GM18870 (cell line): Measurements from ENCODE around the gene NUTF2.
"Not testable (repeated sequence)": the region's sequence is repeated elsewhere in the genome, so short reads cannot be mapped to it uniquely, and the experiment has no call there.

ENCODE experiments used
- ATAC-seq: cut with Tn5 transposase; IDR thresholded peaks from one replicate; pipeline ENCODE4 v1.9.1; 2021; ENCODE audit warnings: moderate library complexity; ENCODE audit not compliant: unreplicated experiment

The NUTF2 gene

DNA sequence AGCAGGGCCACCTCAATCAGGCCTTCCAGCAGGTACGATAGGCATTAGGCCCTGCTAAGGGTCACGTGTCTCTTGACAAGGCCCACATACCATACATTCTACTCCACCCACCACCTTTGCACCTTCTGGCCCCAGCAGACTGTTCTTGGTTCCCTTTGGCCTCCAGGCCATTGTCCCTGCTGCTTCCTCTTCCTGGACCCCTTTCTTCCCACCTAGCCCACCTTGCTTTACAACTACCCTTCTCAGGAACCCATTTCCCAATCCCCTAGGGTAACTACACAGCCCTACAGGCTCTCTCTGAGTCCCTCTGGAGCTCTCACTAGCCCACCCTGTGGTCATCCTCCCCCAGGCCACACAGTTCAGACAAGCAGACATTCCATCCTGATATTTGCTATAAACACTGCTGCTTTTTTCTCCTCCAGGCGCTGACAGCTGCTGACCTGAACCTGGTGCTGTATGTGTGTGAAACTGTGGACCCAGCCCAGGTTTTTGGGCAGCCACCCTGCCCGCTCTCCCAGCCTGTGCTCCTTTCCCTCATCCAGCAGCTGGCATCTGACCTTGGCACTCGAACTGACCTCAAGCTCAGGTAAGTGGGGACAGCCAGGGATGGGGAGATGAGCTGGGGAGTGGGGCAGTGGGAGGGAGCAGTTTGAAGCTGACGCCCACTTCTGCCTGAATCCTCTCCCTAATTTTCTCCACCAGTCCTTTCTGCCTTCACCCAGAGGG is 36.6 kb downstream of the NUTF2 start:
- ATAC-seq, result no peak

DNA sequence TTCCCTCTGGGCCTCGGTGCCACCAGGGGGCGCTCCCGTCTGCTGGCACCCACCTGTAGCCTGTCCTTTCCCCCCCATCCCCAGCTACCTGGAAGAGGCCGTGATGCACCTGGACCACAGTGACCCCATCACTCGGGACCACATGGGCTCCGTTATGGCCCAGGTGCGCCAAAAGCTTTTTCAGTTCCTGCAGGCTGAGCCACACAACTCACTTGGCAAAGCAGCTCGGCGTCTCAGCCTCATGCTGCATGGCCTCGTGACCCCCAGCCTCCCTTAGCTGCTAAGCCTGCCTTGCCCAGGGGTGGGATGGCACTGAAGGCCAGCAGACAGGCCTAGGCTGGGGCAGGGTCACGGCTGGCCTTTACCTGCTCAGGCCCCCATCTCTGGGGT is 37.1 kb downstream of the NUTF2 start:
- no peak for ATAC-seq

DNA sequence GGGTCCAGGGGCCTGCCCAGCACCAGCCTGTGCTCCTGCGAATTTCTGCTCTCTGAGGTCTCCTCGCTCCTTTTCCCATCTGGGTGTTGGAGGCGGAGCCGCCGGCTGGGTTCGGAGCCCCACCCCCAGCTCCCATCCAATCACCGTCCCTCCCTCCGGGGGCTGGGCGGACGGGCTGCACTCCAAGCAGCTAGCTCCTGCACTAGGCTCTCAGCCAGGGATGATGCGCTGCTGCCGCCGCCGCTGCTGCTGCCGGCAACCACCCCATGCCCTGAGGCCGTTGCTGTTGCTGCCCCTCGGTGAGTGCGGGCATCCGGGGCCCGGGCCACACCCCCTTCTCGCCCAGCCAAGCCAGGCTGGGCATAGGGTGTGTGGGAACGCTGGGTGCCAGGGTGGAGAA is 38.0 kb downstream of the NUTF2 start, which contains the start of gene NRN1L:
Gene NRN1L, plus strand, starts transcription at position 202 of the 400 bp plus-strand sequence. Its CDS starts 19 bp downstream, at position 221.
- ATAC-seq, result no peak

DNA sequence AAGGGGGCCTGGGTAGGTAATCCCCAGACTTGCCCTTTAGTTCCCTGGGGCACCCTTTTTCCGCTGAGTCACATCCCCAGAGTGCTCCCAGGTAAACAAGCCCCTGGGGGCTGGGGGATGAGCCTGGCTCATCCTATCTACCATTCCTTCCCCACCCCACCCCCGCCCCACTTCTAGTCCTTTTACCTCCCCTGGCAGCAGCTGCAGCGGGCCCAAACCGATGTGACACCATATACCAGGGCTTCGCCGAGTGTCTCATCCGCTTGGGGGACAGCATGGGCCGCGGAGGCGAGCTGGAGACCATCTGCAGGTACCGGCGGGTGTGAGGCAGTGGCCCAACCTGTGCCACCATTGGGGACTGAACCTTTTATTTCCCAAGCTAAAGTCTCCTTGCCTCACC is 38.8 kb downstream of the NUTF2 start:
- no peak for ATAC-seq

DNA sequence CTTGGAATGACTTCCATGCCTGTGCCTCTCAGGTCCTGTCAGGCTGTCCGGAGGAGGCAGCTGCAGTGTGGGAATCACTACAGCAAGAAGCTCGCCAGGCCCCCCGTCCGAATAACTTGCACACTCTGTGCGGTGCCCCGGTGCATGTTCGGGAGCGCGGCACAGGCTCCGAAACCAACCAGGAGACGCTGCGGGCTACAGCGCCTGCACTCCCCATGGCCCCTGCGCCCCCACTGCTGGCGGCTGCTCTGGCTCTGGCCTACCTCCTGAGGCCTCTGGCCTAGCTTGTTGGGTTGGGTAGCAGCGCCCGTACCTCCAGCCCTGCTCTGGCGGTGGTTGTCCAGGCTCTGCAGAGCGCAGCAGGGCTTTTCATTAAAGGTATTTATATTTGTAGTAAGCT is 39.2 kb downstream of the NUTF2 start:
- no peak for ATAC-seq

DNA sequence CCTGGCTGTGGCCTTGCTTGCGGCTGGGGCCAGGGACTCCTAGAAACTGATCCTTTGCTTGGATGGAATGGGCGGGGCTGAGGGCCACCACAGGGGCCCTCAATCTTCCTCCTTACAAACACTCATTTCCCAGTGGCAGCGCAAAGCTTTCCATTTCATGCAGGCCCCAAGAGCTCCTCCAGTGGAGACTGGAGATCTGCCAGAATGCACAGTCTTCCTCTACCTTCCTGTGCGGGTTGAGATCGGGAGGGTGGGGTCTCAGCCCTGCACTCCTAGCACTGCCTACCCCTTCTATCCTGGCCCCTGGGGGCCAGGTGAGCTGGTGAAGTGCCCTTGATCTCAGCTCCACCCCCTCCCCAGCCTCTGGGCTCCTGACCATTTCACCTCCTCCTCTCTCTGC is 39.7 kb downstream of the NUTF2 start:
- no peak for ATAC-seq

DNA sequence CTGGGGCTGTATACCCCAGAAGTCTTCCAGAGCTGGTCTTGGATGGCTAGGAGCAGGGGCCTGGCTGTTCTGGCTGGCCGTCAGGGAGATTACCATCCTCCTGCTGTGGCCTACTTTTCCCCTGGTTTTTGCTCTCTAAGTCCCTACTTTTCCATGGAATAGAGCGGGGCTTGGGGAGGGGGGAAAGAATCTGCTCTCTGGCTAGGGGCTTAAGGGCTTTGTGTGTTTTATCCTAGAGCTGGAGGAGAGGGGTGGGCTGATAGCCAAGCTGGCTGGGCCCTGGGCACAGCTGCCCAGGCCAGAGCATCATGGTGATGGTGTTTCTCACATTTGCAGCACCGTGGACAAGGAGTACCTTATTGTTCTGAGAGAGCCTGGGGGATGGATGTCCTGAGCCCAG is 41.6 kb downstream of the NUTF2 start:
- no peak for ATAC-seq

DNA sequence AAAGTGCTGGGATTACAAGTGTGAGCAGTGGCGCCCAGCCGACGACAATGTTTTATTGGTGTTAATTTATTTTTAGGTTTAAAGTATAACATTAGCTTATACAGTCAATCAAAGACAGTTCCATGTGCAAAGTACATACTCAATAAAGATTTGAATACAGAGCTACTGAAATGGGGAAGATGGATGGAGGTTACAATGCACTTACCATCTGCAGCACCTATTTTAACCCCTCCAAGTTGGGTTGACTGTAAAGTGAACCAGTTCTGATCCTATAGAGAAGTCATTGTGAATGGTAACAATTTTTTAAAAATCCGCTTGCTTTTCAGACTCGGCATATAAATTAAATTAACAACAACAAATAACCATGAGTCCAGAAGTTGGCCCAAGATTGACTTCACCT is 45.6 kb downstream of the NUTF2 start:
- no peak for ATAC-seq

DNA sequence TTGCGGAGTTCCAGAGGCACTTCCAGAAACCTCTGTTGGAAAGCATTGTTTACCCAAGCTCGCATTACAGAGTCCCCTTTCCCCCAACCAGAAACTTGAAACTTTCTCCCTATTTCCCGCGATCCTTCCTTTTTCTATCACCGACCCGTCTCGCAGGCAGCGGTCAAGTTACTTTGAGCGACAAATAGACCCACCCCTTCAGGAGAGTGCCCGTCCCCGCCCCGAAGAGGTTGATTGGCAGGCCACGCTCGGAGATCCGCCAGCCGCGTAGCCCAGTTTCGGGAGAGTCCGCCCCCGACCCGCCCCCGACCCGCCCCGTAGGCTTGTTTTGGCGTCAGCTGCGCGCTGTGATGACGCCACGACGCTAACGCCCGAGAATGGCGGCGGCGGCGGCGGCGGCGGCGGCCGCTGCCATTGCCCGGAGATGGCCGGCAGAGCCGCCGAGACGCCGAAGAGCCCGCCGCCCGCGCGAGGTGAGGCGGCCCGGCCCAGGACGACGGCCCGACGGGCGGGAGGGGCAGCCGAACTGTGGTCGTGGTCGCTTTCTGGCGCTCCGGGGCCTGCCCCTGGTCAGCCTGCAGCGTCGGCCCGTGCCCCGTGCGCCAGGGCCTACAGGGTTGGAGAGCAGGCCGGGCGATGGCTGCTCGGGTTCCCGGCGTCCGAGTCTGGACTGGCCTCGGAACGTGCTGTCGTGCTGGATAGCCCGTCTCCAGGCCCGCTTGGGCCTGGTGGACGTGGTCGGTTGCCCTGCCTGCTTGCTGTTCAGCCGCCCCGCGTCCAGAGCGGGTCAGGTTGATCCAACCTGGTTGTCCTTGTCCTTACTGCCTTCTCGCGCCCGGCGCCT is 46.4 kb downstream of the NUTF2 start, which contains the start of gene PSKH1:
Gene PSKH1, plus strand, starts transcription at position 356 of the 844 bp plus-strand sequence. CDS start 15,496 bp downstream, outside the sequence.
- peak; percentile 63 for ATAC-seq

DNA sequence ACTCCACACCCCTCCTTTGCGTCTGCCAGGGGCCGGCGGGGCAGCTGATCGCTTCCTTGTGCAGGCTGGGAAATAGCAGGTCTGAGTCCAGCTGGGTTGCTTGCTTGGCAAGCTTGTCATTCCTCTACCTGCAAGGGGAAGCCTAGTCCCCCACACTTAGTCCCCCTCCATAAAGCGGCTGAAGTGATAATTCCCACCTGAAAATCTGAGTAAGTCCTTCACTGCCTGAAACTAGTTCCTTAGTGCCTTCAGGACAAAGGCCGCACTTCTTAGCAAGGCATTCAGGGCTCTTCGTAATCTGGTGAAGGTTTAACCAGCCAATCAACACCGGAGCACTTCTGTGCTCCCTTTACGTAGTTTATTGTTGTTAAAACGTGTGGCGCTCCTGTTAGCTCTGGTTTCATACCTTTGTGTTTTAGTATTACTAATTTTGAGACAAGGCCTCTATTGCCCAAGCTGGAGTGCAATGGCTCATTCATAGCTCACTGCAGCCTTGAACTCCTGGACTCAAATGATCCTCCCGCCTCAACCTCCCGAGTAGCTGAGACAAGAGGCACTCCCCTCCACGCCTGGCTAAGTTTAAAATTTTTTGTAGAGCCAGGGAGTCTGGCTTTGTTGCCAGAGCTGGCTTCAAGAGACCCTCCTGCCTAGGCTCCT is 47.1 kb downstream of the NUTF2 start:
- peak; percentile 7 for ATAC-seq

DNA sequence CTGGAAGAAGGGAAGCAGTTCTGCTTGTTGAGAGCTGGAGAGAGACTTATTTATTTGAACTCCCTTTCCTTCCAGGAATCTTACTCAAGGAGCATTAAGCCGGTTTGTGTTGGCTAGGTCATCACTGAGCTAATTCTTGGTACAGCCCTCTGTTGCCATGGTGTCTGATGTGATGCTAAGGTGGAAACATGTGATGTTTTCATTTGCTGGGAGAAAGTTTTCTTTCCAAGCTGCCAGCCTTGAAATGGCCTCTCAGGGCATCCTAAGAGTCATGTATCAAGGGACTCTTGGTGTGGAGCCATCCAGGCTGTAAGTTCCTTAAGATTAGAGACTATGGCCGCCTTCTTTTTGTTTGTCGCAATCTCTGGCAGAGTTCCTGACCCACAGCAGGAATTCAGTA is 50.5 kb downstream of the NUTF2 start:
- no peak for ATAC-seq

DNA sequence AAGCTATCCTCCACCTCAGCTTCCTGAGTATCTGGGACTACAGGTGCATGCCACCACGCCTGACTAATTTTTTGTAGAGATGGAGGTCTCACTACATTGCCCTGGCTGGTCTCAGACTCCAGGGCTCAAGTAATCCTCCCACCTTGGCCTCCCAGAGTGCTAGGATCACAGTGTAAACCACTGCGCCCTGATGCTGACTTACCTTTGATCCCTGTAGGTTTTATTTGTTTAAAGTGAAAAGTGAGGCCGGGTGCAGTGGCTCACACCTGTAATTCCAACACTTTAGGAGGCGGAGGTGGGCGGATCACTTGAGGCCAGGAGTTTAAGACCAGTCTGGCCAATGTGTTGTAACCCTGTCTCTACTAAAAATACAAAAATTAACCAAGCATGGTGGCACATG is 55.0 kb downstream of the NUTF2 start:
- no peak for ATAC-seq

DNA sequence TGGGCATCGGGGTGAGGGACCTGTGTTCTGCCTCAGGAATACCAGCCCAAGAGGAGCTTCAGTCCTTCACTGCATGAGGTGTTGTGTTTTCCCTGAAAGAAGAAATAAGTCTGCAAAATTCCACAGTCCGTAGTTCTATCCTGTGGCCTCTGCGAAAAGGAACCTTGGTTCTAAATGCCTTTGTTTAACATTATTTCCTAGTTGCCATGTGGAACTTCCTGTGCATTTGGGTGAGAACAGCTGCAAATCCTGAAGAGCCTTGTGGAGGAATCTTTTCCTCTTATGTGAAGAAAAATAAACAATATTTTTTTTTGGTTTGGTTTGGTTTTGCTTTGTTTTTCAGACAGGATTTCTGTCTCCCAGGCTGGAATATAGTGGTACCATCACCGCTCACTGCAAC is 56.1 kb downstream of the NUTF2 start:
- ATAC-seq, result no peak

DNA sequence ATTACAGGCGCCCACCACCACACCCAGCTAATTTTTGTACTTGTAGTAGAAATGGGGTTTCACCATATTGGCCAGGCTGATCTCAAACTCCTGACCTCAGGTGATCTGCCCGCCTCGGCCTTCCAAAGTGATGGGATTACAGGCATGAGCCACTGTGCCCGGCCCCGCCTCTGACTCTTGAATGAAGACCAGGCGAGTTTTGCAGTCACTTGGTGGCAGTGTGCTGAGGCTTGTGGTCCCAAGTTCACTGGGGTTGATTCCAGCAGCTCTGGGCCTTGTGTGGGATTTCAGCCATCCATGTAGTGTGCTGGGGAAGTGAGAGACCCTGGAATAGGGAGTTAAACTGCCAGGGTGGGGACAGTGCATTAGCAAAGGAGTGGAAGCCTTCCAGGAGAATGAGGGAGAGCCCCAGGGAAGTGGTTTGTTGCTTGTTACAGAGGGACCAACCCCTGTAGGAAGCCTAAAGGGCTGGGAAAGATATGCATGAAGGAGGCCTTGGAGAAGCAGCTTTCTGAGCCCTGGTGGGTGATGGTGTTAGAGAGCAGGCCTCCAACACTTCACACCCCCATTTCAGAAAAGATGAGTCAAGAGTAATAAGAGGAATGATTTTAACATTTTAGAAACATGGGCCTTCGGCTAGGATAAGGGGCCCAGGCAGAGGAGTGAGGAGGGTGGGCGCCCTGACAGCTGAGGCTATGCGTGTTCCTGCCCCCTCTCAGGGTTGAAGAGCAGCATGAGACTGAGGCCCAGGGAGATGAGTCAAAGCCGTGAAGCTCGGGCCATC is 60.9 kb downstream of the NUTF2 start:
- ATAC-seq, result no peak

DNA sequence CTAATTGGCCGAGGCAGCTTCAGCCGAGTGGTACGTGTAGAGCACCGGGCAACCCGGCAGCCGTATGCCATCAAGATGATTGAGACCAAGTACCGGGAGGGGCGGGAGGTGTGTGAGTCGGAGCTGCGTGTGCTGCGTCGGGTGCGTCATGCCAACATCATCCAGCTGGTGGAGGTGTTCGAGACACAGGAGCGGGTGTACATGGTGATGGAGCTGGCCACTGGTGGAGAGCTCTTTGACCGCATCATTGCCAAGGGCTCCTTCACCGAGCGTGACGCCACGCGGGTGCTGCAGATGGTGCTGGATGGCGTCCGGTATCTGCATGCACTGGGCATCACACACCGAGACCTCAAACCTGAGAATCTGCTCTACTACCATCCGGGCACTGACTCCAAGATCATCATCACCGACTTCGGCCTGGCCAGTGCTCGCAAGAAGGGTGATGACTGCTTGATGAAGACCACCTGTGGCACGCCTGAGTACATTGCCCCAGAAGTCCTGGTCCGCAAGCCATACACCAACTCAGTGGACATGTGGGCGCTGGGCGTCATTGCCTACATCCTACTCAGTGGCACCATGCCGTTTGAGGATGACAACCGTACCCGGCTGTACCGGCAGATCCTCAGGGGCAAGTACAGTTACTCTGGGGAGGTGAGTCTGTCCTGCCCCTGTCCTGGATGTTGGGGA is 62.5 kb downstream of the NUTF2 start:
- no peak for ATAC-seq

DNA sequence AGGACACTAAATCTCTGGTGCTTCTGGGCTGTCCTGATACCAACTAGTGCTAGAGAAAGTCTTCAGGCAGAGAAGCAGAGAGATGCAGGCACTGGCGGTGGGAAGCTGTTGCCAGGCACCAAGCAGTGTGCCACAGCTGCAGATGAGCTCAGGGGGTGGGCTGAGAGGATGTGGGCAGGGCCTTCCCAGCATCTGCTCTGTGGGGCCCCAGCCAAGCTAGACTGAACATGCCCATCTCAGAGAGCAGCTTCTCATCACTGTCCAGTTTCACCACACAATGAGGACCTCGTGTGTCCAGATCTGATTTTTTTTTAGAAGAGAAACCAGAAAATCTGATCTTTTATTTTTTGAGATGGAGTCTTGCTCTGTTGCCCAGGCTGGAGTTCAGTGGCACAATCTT is 63.4 kb downstream of the NUTF2 start:
- no peak for ATAC-seq

DNA sequence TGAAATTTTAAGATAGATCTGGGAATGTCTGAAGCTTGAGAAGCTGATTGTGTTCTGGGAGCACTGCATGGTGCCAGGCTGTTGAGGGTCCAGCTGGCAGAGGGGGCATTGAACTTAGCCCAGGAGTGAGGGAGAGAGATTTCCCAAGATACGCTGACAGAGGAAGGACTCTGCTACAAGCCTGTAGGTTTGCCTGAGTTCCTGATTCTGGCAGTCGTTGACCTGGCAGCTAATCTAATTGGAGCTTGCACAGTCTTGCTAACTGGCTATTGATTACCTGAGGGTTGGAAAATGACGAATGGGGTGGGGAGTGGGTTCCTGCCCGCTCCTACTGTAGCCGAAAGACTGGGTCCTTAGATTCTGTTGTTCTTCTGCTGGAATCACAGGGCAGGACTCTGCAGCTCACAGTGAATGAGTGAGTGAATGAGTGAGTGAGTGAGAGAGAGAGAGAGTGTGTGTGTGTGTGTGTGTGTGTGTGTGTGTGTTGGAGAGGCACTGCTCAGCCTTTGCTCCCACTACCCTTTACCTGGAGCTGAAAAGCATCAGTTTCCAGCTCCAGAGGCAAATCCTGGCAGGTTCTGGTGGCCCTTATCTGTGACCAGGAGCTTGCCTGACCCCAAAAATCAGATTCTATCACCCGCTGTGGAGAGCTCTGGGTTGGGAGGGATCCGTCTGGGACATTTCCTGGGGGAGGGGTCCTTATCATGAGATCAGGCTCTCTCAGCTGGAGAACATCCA is 68.2 kb downstream of the NUTF2 start:
- no peak for ATAC-seq

DNA sequence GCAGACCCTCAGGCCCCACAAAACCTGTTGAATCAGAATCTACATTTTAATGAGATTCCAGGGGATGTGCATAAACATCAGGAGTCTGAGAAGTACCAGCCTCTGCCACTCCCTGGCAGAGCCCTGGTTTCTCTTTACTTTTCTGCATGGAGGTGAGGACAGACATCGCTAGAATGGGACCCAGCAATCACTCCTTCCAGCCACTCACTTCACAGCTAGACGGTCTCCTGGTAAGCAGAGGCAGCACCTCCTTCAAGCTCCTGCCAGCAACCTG is 68.7 kb downstream of the NUTF2 start:
- ATAC-seq, result not testable (repeated sequence)

DNA sequence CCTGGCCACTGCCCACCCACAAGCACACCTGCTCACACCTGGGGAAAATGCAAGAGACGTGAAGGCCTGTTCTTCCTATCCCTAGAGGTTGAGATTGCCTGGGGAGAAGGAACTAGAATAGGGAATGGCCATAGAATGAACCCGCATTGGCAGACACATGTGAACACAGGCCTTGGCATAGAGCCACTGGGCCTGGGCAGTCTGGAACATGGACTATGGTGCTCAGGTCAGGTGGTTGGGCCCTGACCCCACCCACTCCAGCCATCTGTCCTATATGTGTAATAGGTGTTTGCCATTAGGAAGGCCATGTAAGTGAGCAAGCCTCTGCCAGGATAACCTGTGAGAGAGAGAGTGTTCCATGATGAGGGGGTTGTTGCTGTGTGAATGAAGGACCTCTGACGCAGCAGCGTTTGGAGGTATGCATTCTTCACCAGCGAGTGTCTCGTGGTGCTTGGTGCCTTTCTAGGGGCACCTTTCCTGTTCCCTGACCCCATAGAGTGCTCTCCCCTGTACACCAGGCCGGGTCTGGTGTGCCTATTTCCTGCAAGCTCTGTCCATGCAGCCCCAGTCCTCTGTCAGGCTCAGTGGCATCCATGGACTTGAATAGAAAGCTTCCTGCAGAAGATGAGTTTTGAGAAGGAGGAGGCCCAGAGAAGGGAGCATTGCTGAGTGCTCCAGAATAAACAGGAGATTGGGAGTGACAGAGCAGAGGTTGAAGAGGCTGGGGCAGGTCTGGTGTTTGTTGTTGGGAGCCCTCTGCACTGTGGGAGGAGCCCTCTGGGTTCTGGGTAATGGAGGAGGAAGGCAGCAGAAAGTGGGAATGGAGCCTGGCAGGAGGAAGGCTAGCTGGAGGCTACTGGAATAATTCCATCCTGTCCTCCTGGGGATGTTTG is 69.3 kb downstream of the NUTF2 start:
- ATAC-seq, result no peak
